H1 (cell line): ENCODE results near the gene UBE2E1.

Experiments
- CBX5 ChIP-seq: fragments of 300-800, 300-1000 bp; sonication (generic); IDR thresholded peaks from 2 replicates; pipeline ENCODE4 v1.7.1; 2016; ENCODE audit warnings: antibody characterized with exemption, low read length, low read depth
- EZH2 ChIP-seq: fragments of 200-600 bp; sonication (generic); IDR thresholded peaks from 2 replicates; pipeline ENCODE4 v1.7.1; 2012; ENCODE audit warnings: low read depth, mild to moderate bottlenecking, moderate library complexity, low read length, inconsistent platforms; ENCODE audit not compliant: severe bottlenecking
- GABPA ChIP-seq: IDR thresholded peaks from 2 replicates; pipeline ENCODE4 v1.6.1; 2011; ENCODE audit warnings: mild to moderate bottlenecking, low read length, moderate library complexity, borderline replicate concordance; ENCODE audit not compliant: insufficient read depth
- POLR2A ChIP-seq, 2 experiments: IDR thresholded peaks; 1 replicate in 1 of 2; 2 replicates in 1 of 2; pipeline ENCODE4 v1.6.1; 2011; ENCODE audit warnings: low read depth in 2 of 2, low read length in 2 of 2, mild to moderate bottlenecking in 2 of 2; ENCODE audit errors: control extremely low read depth in 1 of 2
- YY1 ChIP-seq: IDR thresholded peaks from 2 replicates; pipeline ENCODE4 v1.6.1; 2011; ENCODE audit warnings: low read depth, mild to moderate bottlenecking, low read length
- TF ChIP-seq, protein P1 (sequence below), 3 experiments: IDR thresholded peaks; 1 replicate in 2 of 3; 2 replicates in 1 of 3; pipeline versions ENCODE4 v1.5.1 to v1.6.1; 2011; ENCODE audit warnings: low read length in 3 of 3, mild to moderate bottlenecking in 3 of 3, inconsistent platforms in 2 of 3, low read depth in 1 of 3, moderate library complexity in 1 of 3; ENCODE audit not compliant: insufficient read depth in 1 of 3; ENCODE audit errors: control extremely low read depth in 1 of 3

DNA sequence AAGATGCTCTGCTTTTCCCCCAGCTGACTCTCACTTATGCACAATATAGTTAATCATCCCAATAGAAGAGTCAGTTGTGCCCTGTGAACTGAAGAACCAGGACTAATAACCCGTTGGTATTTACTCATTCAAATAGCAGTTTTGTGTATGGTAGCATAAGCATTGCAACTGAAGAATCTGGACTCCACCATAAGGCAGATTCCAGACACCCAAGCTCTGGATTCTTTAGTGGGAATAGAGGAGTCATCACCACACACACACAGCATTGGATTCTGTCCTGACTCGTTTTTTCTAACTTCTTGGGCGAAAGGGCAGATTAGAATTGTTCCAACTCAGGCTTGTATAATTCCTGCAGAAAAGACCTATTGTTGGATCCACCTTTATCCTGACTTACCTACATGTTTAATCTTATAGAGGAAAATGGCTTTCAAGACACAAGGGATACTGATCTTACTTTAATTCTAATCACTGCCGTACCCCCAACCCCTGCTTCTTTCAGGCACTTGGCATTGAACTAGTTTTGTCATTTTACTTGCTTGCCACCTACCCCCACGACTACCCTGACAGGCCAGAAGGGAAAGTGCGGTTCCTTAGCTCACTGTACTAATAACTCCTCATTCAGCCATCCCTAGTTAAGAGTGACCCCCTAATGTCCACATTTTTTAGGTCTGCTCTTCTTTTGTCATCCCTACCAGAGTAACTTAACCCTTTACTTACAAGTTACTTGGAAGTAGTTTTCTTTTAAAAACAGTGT is 68.8 kb downstream of the UBE2E1 start:
- TF ChIP-seq YY1: no peak
- TF ChIP-seq CBX5: no peak
- no peak for TF ChIP-seq EZH2
- TF ChIP-seq, protein P1, sequence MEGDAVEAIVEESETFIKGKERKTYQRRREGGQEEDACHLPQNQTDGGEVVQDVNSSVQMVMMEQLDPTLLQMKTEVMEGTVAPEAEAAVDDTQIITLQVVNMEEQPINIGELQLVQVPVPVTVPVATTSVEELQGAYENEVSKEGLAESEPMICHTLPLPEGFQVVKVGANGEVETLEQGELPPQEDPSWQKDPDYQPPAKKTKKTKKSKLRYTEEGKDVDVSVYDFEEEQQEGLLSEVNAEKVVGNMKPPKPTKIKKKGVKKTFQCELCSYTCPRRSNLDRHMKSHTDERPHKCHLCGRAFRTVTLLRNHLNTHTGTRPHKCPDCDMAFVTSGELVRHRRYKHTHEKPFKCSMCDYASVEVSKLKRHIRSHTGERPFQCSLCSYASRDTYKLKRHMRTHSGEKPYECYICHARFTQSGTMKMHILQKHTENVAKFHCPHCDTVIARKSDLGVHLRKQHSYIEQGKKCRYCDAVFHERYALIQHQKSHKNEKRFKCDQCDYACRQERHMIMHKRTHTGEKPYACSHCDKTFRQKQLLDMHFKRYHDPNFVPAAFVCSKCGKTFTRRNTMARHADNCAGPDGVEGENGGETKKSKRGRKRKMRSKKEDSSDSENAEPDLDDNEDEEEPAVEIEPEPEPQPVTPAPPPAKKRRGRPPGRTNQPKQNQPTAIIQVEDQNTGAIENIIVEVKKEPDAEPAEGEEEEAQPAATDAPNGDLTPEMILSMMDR (IDR thresholded peaks at IDR 0.05; ENCODE audit: control extremely low read depth in 1 of 3, insufficient read depth in 1 of 3, low read depth in 1 of 3, low read length in 3 of 3): no peak
- no peak for TF ChIP-seq GABPA
- no peak for TF ChIP-seq POLR2A (IDR thresholded peaks at IDR 0.05; ENCODE audit: control extremely low read depth in 1 of 2, low read depth in 2 of 2, low read length in 2 of 2)
